NOMO-1 treated with DMSO at 0.1 percent for 48 hours (cell line): ENCODE data around the gene CCNB3.

Source experiments
- DNase-seq: peaks from one replicate; lab custom pipeline; 2025; ENCODE audit not compliant: unreplicated experiment; lab: John Stamatoyannopoulos, UW

The CCNB3 gene

GRCh38 chrX:50372966-50373365 is 168.4 kb downstream of the CCNB3 start:
- peak; percentile 60 for DNase-seq

DNA sequence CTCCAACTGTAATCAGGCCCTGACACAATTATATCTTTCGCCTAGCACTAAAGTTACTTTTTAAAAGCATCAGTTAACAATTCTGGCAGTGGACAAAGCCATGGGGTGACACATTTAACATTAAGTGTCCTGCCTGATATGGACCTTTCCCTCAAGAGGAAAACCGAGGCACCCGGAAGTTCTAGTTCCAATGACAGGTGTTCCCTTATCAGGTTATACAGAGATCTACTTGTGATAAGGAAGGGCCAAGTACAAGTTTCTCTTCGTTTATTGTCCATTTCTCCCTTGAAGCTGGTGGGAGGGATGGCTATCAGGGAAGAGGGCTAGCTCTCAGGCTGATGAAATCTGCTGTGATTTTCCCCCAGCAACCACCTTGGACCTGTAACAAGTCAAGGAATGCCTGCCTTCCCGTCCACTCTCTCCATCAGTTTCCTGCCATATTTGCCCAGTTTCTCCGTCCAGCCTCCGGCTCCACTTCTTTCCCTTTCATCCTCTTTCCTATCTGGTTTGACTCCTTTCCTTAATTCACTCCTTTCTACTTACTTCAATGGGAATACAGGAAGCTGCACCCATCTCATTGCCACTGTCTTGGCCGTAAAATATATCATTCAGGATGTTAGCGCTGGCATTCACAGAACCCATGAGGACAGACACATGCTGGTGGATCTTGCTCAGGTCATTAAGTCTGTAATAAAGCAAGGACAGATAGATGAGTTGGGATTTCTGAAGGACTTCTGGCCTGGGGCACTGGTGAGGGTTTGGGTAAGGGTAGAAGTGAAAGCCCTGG is 171.1 kb downstream of the CCNB3 start:
- no peak for DNase-seq

- no peak for DNase-seq
These were observed 177.3 kb downstream of the CCNB3 start for GRCh38 chrX:50381729-50382415.

GRCh38 chrX:50386520-50386919 is 182.0 kb downstream of the CCNB3 start:
- no peak for DNase-seq

GRCh38 chrX:50393902-50394301 is 189.3 kb downstream of the CCNB3 start:
- no peak for DNase-seq
